Thyroid gland (tissue), 4 donors: ENCODE data around the gene HIVEP1. TPM values are rescaled to one million over a fixed set of nuclear protein-coding genes. Genes with fewer than 3 reads are reported as not detected.
A peak's percentile ranks its signal among the peaks of the same experiment; 100 is the strongest.
"Not testable (repeated sequence)": the region's sequence is repeated elsewhere in the genome, so short reads cannot be mapped to it uniquely, and the experiment has no call there.

Experiments
- DNase-seq, 2 donors: peaks; one replicate each; pipeline ENCODE4 v3.0.0-alpha.2; 2019
- H3K27ac ChIP-seq, 3 donors: fragments of 200-600 bp; sonication (generic); 1 replicate in 2 of 3; 2 replicates in 1 of 3; pipeline ENCODE4 v1.5.1; 2016 to 2019; ENCODE audit warnings: mild to moderate bottlenecking in 1 of 3, moderate library complexity in 1 of 3
- H3K27me3 ChIP-seq: fragments of 200-600 bp; sonication (generic); one replicate; pipeline ENCODE4 v1.5.1; 2019
- H3K36me3 ChIP-seq, 2 donors: fragments of 200-600 bp; sonication (generic); one replicate each; pipeline ENCODE4 v1.5.1; 2016 to 2019
- H3K4me1 ChIP-seq, 2 donors: fragments of 200-600 bp; sonication (generic); one replicate each; pipeline ENCODE4 v1.5.1; 2017 to 2019
- H3K4me3 ChIP-seq, 3 donors: fragments of 200-600 bp; sonication (generic); replicated peaks in 1 of 3; 1 replicate in 2 of 3; 2 replicates in 1 of 3; pipeline ENCODE4 v1.5.1; 2016; ENCODE audit warnings: mild to moderate bottlenecking in 1 of 3
- H3K9me3 ChIP-seq: fragments of 200-600 bp; sonication (generic); one replicate; pipeline ENCODE4 v1.5.1; 2017
- POLR2A ChIP-seq, 2 donors: fragments of 450-650 bp; IDR thresholded peaks; one replicate each; pipeline ENCODE4 v1.6.1; 2017; ENCODE audit warnings: antibody characterized with exemption in 2 of 2, mild to moderate bottlenecking in 2 of 2, moderate library complexity in 1 of 2
- WGBS, 2 donors: methylation state at CpG; one replicate each; pipeline ENCODE4 v1.1.5; 2017; 5-methylcytosine and 5-hydroxymethylcytosine counted together
- intact Hi-C: fragments of 100-400 bp; cut with DNase I; formaldehyde crosslinking; loops from one replicate; pipeline ENCODE4 v1.15.1; 2023
- total RNA-seq, 4 donors: library from RNA; depleted of rRNA; stranded (reverse); fragments of >200 nt; gene quantifications; one replicate each; pipeline ENCODE4 v1.2.3, GENCODE V29; 2016
- TF ChIP-seq, protein P1 (sequence below), 6 experiments: fragments of 200-600 bp in 3 of 6; fragments of 450-650 bp in 3 of 6; sonication (generic) in 3 of 6; IDR thresholded peaks; one replicate each; pipeline ENCODE4 v1.5.1; 2016 to 2019; ENCODE audit warnings: antibody characterized with exemption in 6 of 6, mild to moderate bottlenecking in 2 of 6, inconsistent platforms in 1 of 6, moderate library complexity in 1 of 6

The HIVEP1 gene
- total RNA-seq, 4 donors from 2014 or later = 17.4 to 35.1 (median 29.0) TPM

GRCh38 chr6:12150812-12151432 lies 138.8 kb downstream of the HIVEP1 start:
- TF ChIP-seq, protein P1, sequence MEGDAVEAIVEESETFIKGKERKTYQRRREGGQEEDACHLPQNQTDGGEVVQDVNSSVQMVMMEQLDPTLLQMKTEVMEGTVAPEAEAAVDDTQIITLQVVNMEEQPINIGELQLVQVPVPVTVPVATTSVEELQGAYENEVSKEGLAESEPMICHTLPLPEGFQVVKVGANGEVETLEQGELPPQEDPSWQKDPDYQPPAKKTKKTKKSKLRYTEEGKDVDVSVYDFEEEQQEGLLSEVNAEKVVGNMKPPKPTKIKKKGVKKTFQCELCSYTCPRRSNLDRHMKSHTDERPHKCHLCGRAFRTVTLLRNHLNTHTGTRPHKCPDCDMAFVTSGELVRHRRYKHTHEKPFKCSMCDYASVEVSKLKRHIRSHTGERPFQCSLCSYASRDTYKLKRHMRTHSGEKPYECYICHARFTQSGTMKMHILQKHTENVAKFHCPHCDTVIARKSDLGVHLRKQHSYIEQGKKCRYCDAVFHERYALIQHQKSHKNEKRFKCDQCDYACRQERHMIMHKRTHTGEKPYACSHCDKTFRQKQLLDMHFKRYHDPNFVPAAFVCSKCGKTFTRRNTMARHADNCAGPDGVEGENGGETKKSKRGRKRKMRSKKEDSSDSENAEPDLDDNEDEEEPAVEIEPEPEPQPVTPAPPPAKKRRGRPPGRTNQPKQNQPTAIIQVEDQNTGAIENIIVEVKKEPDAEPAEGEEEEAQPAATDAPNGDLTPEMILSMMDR (IDR thresholded peaks at IDR 0.05) = peak in 5 of 6 experiments; percentile 18 to 66 (median 39)
- TF ChIP-seq POLR2A (IDR thresholded peaks at IDR 0.05) = no peak
- H3K27ac ChIP-seq = no peak overlapping the region
- intact Hi-C loops = no loop called here
- no peaks in the 10 kb centered on the region for H3K27me3 ChIP-seq
- DNase-seq = peak; percentile 11 to 31
- H3K9me3 ChIP-seq = no peaks in the 10 kb centered on the region
- WGBS, 2 donors = 43 to 54% methylated on average over 7 of the region's 7 CpGs
- no peak overlapping the region for H3K4me3 ChIP-seq
- no peaks in the 10 kb centered on the region for H3K36me3 ChIP-seq
- H3K4me1 ChIP-seq = no peaks in the 10 kb centered on the region

DNA sequence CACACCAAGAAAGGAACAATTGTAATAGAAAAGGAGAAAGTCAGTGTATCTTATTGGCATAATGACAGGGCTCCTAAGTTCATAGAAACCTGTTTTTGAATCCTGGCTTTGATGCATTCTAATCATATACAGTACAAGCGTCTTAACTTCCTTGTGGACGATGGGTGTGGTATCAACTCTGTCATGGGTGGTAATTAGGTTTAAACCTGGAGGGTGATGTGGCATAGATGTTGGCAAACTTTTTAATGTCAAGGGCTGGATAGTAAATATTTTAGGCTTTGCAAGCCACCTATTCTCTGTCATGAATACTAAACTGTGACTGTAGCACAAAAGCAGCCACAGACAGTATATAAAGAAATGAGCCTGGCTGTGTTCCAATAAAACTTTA lies 139.3 kb downstream of the HIVEP1 start:
- Histone ChIP-seq H3K4me3 (no peak overlapping the region), H3K27ac (no peak overlapping the region), H3K9me3 (no peaks in the 10 kb centered on the region), H3K27me3 (no peaks in the 10 kb centered on the region), H3K4me1 (no peaks in the 10 kb centered on the region), H3K36me3 (no peaks in the 10 kb centered on the region)
- WGBS, 2 donors = 95 to 98% methylated on average over 2 of the region's 2 CpGs
- intact Hi-C loops = no loop called here
- TF ChIP-seq, protein P1 (IDR thresholded peaks at IDR 0.05) = no peak
- no peak for TF ChIP-seq POLR2A (IDR thresholded peaks at IDR 0.05)
- DNase-seq = no peak

DNA sequence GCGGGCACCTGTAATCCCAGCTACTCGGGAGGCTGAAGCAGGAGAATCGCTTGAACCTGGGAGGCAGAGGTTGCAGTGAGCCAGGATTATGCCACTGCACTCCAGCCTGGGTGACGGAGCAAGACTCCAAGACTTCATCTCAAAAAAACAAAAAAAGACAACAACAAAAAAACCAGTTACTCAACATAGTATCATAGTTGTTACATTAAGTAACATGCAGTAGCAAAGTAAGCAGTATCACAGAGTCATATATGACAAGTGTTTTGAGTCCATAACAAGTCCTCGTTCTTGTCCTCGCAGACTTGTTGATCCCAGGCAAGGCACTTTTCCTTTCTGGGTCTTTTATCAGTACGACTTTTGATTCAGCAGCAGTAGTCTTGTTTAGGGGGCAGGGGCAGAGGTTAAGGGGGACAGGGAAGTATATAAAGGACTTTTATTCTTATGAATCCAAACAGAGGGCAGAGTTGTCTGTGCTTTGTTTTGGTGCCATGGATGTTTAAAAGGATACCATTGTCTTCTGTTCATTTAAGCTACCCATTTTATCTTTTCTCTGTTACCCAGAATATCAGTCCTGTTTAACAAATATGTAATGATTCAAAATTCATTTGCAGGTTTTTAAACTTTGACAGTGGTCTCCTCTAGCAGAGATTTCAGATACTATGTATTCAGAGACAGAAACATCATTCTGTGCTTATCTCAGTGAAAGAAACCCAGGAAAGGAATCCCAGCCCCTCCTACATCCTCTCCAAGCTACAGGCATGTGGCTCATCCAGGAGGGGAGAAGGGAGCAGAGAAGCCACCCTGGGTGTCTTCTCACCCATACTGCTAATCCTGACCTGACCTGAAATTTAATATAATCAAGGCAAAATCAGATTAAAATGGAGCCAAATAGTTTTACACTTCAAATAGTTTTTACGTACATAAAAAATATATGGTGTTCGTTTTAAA lies 140.2 kb downstream of the HIVEP1 start:
- TF ChIP-seq POLR2A (IDR thresholded peaks at IDR 0.05) = no peak
- TF ChIP-seq, protein P1 (IDR thresholded peaks at IDR 0.05) = no peak
- WGBS, 2 donors = 87% methylated on average over 9 of the region's 9 CpGs
- intact Hi-C loops = no loop called here

DNA sequence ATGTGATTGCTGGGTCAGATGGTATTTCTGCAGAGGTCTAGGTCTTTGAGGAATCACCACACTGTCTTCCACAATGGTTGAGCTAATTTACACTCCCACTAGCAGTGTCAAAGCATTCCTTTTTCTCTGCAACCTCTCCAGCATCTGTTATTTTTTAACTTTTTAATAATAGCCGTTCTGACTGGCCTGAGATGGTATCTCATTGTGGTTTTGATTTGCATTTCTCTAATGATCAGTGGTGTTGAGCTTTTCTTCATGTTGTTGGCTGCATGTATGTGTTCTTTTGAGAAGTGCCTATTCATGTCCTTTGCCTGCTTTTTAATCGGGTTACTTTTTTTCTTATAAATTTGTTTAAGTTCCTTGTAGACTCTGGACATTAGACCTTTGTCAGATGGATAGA lies 143.7 kb downstream of the HIVEP1 start:
- H3K9me3 ChIP-seq, DNase-seq, H3K27ac ChIP-seq, H3K4me1 ChIP-seq, H3K27me3 ChIP-seq, intact Hi-C loops, H3K36me3 ChIP-seq, H3K4me3 ChIP-seq: not testable (repeated sequence)
- 91 to 96% methylated on average over 2 of the region's 2 CpGs for WGBS, 2 donors

More for the DNA sequence above, 140.2 kb downstream of the HIVEP1 start:
- no peak for DNase-seq
- Histone ChIP-seq H3K27me3 (no peaks in the 10 kb centered on the region), H3K36me3 (no peaks in the 10 kb centered on the region), H3K4me3 (no peak overlapping the region), H3K27ac (no peak overlapping the region), H3K9me3 (no peaks in the 10 kb centered on the region), H3K4me1 (no peaks in the 10 kb centered on the region)

GRCh38 chr6:12158686-12159415 lies 146.7 kb downstream of the HIVEP1 start:
- H3K4me3 ChIP-seq = no peak overlapping the region
- H3K9me3 ChIP-seq = no peaks in the 10 kb centered on the region
- no peak for DNase-seq
- 97 to 99% methylated on average over 16 of the region's 16 CpGs for WGBS, 2 donors
- H3K4me1 ChIP-seq = no peaks in the 10 kb centered on the region
- no peaks in the 10 kb centered on the region for H3K27me3 ChIP-seq
- H3K36me3 ChIP-seq = peaks cover 6 to 7% of the 10 kb centered on the region in 2 donors
- H3K27ac ChIP-seq = no peak overlapping the region
- TF ChIP-seq POLR2A (IDR thresholded peaks at IDR 0.05) = no peak
- TF ChIP-seq, protein P1 (IDR thresholded peaks at IDR 0.05) = no peak
- intact Hi-C loops = no loop called here
